Measurements from ENCODE around the gene ERBB4. TPM values are rescaled to one million over a fixed set of nuclear protein-coding genes. Genes with fewer than 3 reads are reported as not detected.
"Not testable (repeated sequence)": the region's sequence is repeated elsewhere in the genome, so short reads cannot be mapped to it uniquely, and the experiment has no call there.

Gene ERBB4
- total RNA-seq, 1 donor from 2014 or later = 1.7 TPM

DNA sequence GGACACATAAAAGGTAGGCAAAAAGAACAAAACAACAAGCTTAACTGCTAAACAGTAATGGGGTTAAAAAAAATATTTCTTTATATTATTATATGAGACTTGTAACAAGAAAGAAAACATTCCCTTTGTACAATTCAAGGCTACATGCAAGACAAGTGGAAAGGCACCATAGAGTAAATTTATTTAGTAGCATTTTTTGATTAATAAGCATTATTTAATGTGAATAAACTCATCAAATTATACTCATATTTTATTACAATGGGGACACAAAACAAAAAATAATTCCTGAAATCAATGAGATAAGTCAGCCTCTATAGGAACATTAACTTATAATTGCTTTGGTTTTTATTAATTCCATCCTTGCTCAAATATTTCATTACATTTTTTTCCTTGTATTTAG, 809.2 kb downstream of the ERBB4 start:
- TF ChIP-seq, protein P1, sequence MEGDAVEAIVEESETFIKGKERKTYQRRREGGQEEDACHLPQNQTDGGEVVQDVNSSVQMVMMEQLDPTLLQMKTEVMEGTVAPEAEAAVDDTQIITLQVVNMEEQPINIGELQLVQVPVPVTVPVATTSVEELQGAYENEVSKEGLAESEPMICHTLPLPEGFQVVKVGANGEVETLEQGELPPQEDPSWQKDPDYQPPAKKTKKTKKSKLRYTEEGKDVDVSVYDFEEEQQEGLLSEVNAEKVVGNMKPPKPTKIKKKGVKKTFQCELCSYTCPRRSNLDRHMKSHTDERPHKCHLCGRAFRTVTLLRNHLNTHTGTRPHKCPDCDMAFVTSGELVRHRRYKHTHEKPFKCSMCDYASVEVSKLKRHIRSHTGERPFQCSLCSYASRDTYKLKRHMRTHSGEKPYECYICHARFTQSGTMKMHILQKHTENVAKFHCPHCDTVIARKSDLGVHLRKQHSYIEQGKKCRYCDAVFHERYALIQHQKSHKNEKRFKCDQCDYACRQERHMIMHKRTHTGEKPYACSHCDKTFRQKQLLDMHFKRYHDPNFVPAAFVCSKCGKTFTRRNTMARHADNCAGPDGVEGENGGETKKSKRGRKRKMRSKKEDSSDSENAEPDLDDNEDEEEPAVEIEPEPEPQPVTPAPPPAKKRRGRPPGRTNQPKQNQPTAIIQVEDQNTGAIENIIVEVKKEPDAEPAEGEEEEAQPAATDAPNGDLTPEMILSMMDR (IDR thresholded peaks at IDR 0.05) = no peak
- DNase-seq (ENCODE audit: low spot score in 2 of 2) = no peak
- no peak overlapping the region for H3K27ac ChIP-seq
- no peaks in the 10 kb centered on the region for H3K36me3 ChIP-seq
- H3K9me3 ChIP-seq = no peaks in the 10 kb centered on the region
- no peaks in the 10 kb centered on the region for H3K27me3 ChIP-seq
- H3K4me1 ChIP-seq = no peaks in the 10 kb centered on the region
- H3K4me3 ChIP-seq = no peak overlapping the region
- intact Hi-C loops (cut with DNase I) = no loop called here

GRCh38 chr2:211724933-211725332, 813.7 kb downstream of the ERBB4 start:
- TF ChIP-seq, protein P1 (IDR thresholded peaks at IDR 0.05) = no peak
- intact Hi-C loops (cut with DNase I) = no loop called here
- Histone ChIP-seq H3K9me3 (no peaks in the 10 kb centered on the region), H3K27me3 (no peaks in the 10 kb centered on the region), H3K4me3 (no peak overlapping the region), H3K36me3 (peaks cover 6 to 11% of the 10 kb centered on the region in 2 donors), H3K27ac (no peak overlapping the region), H3K4me1 (no peaks in the 10 kb centered on the region)
- no peak for DNase-seq (ENCODE audit: low spot score in 2 of 2)

DNA sequence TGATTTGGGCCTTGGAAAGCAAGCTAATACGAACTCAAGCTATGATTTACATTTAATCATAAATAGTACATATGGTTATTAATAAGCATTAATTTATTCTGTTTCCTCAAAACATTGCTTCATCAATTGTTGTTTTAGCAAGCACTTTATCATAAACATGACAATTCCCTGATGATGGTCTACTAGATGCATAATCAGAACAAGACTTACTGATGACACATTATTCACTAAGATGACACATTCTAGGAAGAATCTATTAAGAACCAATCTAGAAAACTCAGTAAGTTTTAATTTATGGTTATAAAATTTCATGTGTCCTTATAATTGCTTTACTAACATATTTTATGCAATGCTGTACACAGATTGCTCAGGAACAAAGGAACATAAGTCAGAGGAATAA, 815.2 kb downstream of the ERBB4 start:
- H3K36me3 ChIP-seq = peaks cover 6 to 11% of the 10 kb centered on the region in 2 donors
- H3K27me3 ChIP-seq = no peaks in the 10 kb centered on the region
- no peaks in the 10 kb centered on the region for H3K4me1 ChIP-seq
- intact Hi-C loops (cut with DNase I) = no loop called here
- H3K9me3 ChIP-seq = no peaks in the 10 kb centered on the region
- TF ChIP-seq, protein P1 (IDR thresholded peaks at IDR 0.05) = no peak
- DNase-seq (ENCODE audit: low spot score in 2 of 2) = no peak
- no peak overlapping the region for H3K4me3 ChIP-seq
- no peak overlapping the region for H3K27ac ChIP-seq

DNA sequence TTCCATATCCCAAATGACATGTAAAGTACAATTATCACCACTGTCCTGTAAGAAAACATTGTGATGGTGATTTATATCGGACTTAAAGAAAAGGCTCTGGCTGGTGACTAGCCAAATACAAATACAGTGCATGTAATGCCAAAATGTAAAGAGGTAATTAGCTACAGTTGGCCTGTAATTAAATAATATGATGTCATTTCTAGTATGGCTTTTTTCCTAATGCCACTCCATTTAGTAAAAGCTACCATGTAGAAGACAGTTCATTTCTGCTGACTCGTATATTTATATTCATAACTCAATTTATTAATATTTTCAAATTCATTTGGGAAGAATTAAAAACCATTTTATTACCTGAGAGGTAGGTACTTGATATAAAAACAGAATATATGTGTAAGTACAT, 815.7 kb downstream of the ERBB4 start:
- intact Hi-C loops (cut with DNase I) = no loop called here
- H3K9me3 ChIP-seq = no peaks in the 10 kb centered on the region
- H3K4me1 ChIP-seq = no peaks in the 10 kb centered on the region
- no peak overlapping the region for H3K4me3 ChIP-seq
- no peak overlapping the region for H3K27ac ChIP-seq
- TF ChIP-seq, protein P1 (IDR thresholded peaks at IDR 0.05) = no peak
- DNase-seq (ENCODE audit: low spot score in 2 of 2) = no peak
- H3K36me3 ChIP-seq = peaks cover 6 to 11% of the 10 kb centered on the region in 2 donors
- H3K27me3 ChIP-seq = no peaks in the 10 kb centered on the region

DNA sequence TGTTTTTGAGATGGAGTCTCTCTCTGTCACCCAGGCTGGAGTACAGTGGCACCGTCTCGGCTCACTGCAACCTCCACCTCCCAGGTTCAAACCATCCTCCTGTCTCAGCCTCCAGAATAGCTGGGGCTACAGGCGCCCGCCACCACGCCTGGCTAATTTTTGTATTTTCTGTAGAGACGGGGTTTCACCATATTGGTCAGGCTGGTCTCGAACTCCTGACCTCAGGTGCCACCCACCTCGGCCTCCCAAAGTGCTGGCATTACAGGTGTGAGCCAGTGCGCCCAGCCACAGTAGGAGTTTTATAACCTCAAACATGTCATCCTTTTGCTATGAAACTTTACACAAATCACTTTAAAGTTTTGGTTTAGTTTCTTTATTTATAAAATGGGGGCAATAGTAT, 816.7 kb downstream of the ERBB4 start:
- H3K27ac ChIP-seq; H3K4me3 ChIP-seq; H3K9me3 ChIP-seq; H3K27me3 ChIP-seq; DNase-seq (ENCODE audit: low spot score in 2 of 2); H3K4me1 ChIP-seq; intact Hi-C loops (cut with DNase I): not testable (repeated sequence)
- H3K36me3 ChIP-seq = peaks cover 6 to 11% of the 10 kb centered on the region in 2 donors

GRCh38 chr2:211709389-211709788, 829.2 kb downstream of the ERBB4 start:
- TF ChIP-seq, protein P1 (IDR thresholded peaks at IDR 0.05) = no peak
- Histone ChIP-seq H3K9me3 (no peaks in the 10 kb centered on the region), H3K27me3 (no peaks in the 10 kb centered on the region), H3K27ac (no peak overlapping the region), H3K4me3 (no peak overlapping the region), H3K4me1 (no peaks in the 10 kb centered on the region), H3K36me3 (no peaks in the 10 kb centered on the region)
- intact Hi-C loops (cut with DNase I) = no loop called here
- DNase-seq (ENCODE audit: low spot score in 2 of 2) = no peak
